HCT116 (cell line): ENCODE results near the gene GPR39.

Experiments
- FOSL1 ChIP-seq: IDR thresholded peaks from 2 replicates; pipeline ENCODE4 v1.6.1; 2012; ENCODE audit warnings: low read depth
- TF ChIP-seq, protein P1 (sequence below), 3 experiments: fragments of 200-600 bp in 1 of 3; sonication (generic) in 1 of 3; IDR thresholded peaks in 2 of 3; conservative IDR thresholded peaks in 1 of 3; 2 replicates each; pipeline ENCODE4 v1.5.1; 2012 to 2017; ENCODE audit warnings: low read depth in 2 of 3, low read length in 2 of 3, antibody characterized with exemption in 1 of 3, borderline replicate concordance in 1 of 3, control low read depth in 1 of 3, mild to moderate bottlenecking in 1 of 3, mixed read lengths in 1 of 3, mixed run types in 1 of 3, moderate library complexity in 1 of 3; ENCODE audit not compliant: insufficient read depth in 1 of 3

DNA sequence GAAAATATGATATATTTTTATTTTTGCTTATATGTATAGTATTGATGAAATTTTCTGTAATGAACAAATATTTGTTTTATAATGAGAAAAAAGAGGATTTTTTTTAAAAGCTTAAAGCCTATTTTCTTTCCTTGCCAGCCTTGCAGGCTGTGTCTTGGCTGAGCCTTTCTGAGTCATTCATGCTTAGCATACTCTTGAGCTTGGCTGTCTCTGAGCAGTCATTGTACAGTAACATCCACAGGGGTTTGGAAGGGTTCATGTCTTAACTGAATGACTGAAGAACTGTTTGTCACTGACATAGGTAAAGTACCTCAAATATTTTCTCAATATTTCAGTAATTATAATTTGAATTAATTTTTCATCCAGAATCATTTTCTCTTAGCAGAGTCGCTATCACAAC is 49.3 kb downstream of the GPR39 start:
- no peak for TF ChIP-seq FOSL1
- TF ChIP-seq, protein P1, sequence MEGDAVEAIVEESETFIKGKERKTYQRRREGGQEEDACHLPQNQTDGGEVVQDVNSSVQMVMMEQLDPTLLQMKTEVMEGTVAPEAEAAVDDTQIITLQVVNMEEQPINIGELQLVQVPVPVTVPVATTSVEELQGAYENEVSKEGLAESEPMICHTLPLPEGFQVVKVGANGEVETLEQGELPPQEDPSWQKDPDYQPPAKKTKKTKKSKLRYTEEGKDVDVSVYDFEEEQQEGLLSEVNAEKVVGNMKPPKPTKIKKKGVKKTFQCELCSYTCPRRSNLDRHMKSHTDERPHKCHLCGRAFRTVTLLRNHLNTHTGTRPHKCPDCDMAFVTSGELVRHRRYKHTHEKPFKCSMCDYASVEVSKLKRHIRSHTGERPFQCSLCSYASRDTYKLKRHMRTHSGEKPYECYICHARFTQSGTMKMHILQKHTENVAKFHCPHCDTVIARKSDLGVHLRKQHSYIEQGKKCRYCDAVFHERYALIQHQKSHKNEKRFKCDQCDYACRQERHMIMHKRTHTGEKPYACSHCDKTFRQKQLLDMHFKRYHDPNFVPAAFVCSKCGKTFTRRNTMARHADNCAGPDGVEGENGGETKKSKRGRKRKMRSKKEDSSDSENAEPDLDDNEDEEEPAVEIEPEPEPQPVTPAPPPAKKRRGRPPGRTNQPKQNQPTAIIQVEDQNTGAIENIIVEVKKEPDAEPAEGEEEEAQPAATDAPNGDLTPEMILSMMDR (IDR thresholded peaks at IDR 0.05 in 2 of 3, conservative IDR thresholded peaks at IDR 0.05 in 1 of 3; ENCODE audit: borderline replicate concordance in 1 of 3, insufficient read depth in 1 of 3, low read depth in 2 of 3, low read length in 2 of 3) = no peak
